Measurements from ENCODE around the gene CCND3. TPM values are rescaled to one million over a fixed set of nuclear protein-coding genes. Genes with fewer than 3 reads are reported as not detected.

Gene CCND3
- polyA plus RNA-seq, 1 donor, result 91.3 TPM

GRCh38 chr6:41920921-41921711, 20.5 kb downstream of the CCND3 start, which contains the start of the genes BYSL and MED20:
Gene BYSL, plus strand, starts transcription at chr6:41921499. Its CDS starts 64 bp downstream, at chr6:41921563.
Gene MED20, minus strand, starts transcription at chr6:41921139. Its CDS starts 121 bp downstream, at chr6:41921018.
- DNase-seq, result peak; percentile 97

GRCh38 chr6:41917528-41917927, 24.1 kb downstream of the CCND3 start:
- DNase-seq, result no peak

DNA sequence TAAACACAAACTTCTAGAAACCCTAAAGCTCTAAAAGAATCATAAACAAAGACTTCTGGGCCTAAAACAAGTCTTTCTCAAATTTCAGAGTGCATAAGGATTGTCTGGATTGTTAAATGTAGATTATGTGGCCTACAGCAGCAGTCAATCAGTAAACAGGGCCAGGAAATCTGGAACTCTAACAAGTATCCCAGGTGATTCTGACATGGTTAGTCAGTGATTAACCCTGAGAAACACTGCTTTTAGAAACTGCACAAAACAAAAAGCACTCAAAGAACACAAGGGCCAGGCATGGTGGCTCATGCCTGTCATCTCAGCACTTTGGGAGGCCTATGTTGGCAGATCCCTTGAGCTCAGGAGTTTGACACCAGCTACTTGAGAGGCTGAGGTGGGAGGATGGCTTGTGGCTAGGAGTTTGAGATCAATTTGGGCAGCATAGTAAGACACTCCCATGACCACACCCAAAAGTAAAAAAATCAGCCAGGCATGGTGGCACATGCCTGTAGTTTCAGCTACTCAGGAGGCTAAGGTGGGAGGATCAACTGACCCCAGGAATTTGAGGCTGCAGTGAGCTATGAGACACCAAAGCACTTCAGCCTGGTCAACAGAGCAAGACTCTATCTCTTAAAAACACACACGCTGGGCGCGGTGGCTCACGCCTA, 26.6 kb downstream of the CCND3 start:
- no peak for DNase-seq

DNA sequence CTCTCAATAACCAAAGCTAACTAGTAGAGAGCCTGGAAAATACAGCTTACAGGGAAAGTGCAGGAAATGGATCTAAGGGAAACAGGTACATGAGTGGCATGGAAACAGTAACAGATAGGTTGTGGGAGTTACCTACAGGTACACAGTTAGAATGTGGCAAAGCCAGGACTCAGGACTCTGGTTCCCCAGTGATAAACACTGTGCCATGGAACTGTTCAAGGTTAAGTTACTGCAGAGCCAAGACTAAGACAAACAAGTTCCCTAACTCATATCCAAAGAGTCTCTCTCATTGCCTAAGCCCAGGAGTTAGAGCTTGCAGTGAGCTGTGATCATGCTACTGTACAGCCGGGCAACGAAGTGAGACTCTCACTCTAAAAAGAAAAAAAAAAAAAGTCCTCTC, 27.3 kb downstream of the CCND3 start:
- DNase-seq, result no peak

DNA sequence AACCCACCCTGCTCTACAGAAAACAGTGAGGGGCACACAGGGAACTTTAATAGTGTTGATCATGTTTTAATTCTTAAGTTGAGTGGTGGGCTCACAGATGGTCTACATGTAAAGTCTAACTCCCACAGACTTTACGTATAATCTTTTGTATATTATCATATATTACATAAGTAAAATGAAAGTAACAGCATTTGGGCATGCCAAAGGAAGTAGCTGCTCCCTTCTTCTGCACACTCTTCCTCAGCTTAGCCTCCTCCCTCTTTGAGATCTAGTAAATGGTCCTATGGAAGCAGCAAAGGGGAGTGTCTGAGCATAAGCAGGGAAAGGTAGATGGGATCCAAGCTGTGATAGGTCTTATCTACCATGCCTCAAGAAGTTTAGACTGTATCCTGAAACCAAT, 31.9 kb downstream of the CCND3 start:
- DNase-seq, result no peak

DNA sequence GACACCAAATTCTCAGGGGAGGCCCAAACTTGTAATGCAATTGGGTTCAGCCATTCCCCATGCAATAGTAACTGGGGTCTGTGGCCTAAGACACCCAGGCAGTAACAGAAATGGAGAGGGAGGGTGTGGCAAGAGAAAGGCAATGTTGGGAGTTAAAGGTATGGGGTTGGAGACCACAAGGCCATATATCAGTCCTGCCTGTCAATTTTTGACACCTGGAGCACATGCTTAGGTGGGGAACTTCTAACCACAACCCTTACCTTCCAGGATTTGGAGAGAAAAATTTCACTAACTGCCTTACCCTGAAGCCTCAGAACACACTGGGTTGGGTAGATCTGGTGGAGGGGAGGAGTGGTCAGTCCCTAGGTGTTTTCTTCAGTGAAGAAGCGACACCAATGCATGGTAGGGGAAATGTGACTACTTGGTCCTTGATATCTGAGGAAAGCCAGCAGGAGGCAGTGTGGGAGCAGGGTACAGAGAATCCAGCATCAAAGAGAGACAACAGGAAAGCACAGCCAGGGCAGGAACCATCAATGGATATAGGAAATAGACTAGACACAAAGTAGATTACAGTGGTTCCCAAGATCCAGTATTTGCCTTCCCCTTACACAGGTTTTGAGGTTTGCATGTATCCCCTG, 39.6 kb downstream of the CCND3 start:
- no peak for DNase-seq

DNA sequence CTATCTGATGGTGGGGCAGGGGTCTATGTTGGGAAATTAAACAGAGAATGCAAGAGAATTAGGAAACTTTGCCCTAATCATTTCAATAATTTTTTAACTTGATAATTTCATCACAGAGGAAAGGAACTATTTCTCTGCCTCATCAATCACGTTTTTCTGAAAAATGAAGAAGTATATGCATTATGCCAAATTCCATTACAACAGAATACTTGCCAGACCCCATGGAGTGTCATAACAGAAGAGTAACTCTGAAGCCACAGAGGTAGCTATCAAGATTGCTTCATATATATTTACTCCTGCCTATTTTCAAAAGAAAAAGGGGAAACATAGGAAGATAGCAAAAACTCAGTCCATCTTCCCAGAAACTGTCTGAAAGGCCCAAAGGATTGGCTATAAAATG, 40.7 kb downstream of the CCND3 start:
- no peak for DNase-seq

GRCh38 chr6:41896281-41896680, 45.3 kb downstream of the CCND3 start:
- DNase-seq, result no peak

DNA sequence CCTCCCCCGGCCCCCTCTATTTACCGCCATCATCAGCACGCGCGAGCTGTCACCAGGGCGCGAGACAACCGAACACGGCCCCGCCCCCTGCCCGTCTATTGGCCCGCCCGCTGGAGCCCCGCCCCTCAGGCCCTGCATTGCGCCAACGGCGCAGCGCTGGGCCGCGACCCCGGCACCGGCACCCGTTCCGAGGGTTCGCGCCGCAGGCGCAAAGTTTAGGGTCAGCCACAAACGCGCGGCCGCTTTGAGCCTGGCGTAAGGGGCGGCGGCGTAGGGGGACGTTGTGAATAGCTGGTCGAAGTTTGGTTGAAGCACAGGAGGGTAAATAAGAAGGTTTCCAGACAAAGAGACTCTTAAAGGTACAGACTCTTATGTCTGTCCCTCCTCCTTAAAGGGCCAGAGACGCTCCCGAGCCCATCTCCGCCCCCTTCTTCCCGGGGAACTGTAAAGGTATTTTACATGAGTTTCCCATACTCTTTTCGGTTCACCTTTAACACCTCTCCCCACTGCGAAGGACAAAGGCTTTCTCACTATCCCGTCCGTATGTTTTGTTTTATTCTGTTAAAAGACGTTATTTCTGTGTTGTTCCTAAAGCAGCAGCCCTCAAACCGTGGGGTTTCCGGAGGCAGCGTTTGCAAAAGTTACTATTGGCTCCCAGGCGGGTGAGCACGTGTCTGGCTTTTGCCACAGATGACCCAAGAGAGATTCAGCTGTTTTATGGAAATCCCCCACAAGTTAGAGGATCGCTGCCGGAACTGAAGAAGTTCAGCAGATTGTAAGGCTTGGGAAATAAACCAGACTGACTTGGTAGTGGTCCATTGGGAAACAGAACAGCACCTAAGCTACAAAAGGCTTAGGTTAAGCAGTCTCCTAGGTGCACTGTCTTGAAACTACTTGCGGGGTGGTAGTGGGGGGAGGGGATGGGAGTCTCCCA, 46.0 kb downstream of the CCND3 start, which contains the start of gene USP49:
Gene USP49, minus strand, starts transcription at position 76 of the 934 bp plus-strand sequence. CDS start 88,392 bp downstream, outside the sequence.
- peak; percentile 93 for DNase-seq

- DNase-seq, result no peak
Measured at GRCh38 chr6:41894366-41895299, 47.0 kb downstream of the CCND3 start.

DNA sequence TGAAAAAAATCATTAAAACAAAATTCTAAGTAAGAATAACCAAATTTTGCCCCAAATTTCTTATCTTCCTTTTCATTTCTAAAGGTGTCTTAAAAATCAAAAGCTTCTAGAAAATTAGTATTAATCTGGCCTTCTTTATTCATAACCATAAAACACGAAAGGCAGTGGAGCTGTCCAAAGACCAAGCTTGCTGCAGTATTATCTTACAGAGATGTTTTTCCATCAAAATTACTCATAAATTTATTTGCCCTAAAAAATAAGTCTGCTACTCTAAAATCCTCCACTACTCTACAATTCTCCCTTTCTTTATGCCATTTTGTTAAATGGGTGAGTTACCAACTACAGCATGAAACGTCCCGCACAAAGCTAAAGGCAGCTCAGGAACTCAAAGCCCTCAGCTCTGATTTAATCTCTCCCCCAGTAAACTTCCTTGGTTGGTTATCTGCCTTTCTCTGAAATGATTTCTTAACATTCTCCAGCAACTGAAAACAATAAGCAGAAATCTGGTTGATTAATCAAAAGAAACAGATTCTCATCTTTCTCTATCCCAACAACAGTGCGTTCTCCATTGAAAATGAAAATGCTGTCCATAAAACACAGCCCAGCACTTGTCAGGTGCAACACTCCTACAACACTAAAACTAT, 48.6 kb downstream of the CCND3 start:
- no peak for DNase-seq

- DNase-seq, result no peak
Measured at GRCh38 chr6:41887331-41887751, 54.3 kb downstream of the CCND3 start.

GRCh38 chr6:41885930-41886329, 55.7 kb downstream of the CCND3 start:
- no peak for DNase-seq

- DNase-seq, result no peak
Measured at GRCh38 chr6:41884957-41885356, 56.7 kb downstream of the CCND3 start.

Other genes starting within 250 kb of the CCND3 start
- gene TFEB, start 206.2 kb downstream of the CCND3 start, polyA plus RNA-seq (ENCODE audit: insufficient read length), result 10.1 TPM
- not detected for gene PGC, start 194.4 kb downstream of the CCND3 start, polyA plus RNA-seq (ENCODE audit: insufficient read length)
- gene FRS3, start 161.9 kb downstream of the CCND3 start, polyA plus RNA-seq (ENCODE audit: insufficient read length), result 9.1 TPM
- 2.0 TPM for gene PRICKLE4, start 161.0 kb downstream of the CCND3 start, polyA plus RNA-seq (ENCODE audit: insufficient read length)
- gene TOMM6, start 154.1 kb downstream of the CCND3 start, polyA plus RNA-seq (ENCODE audit: insufficient read length), result 128 TPM
- gene USP49, start 46.4 kb downstream of the CCND3 start, polyA plus RNA-seq (ENCODE audit: insufficient read length), result 6.9 TPM
- gene MED20, start 20.7 kb downstream of the CCND3 start, polyA plus RNA-seq (ENCODE audit: insufficient read length), result 19.7 TPM
- 36.7 TPM for gene BYSL, start 20.3 kb downstream of the CCND3 start, polyA plus RNA-seq (ENCODE audit: insufficient read length)
- 18.3 TPM for gene TAF8, start 108.7 kb upstream of the CCND3 start, polyA plus RNA-seq (ENCODE audit: insufficient read length)
- gene C6orf132, start 200.8 kb upstream of the CCND3 start, polyA plus RNA-seq (ENCODE audit: insufficient read length), result 0.52 TPM
- gene GUCA1A, start 231.6 kb upstream of the CCND3 start, polyA plus RNA-seq (ENCODE audit: insufficient read length), result not detected